Activated naive CD4-positive, alpha-beta T cell treated with anti-CD3 and anti-CD28 coated beads for 36 hours (primary cell): ENCODE results near the gene VILL. TPM values are rescaled to one million over a fixed set of nuclear protein-coding genes. Genes with fewer than 3 reads are reported as not detected.

Experiments used
- CTCF ChIA-PET: fragments of 350-600 bp; sonication (Branson Sonifier 250); formaldehyde crosslinking; loops from one replicate; lab custom pipeline; 2021; ENCODE audit warnings: antibody characterized with exemption; lab: Charles Lee
- DNase-seq: peaks from one replicate; pipeline ENCODE4 v3.0.0-alpha.2; 2020
- H3K27ac Mint-ChIP-seq: one replicate; pipeline ENCODE4 v1.8.0; 2021; ENCODE audit warnings: mild to moderate bottlenecking, mixed read lengths
- H3K27me3 Mint-ChIP-seq: one replicate; pipeline ENCODE4 v1.8.0; 2021; ENCODE audit warnings: low read depth, mixed read lengths
- H3K36me3 Mint-ChIP-seq: one replicate; pipeline ENCODE4 v1.8.0; 2021; ENCODE audit warnings: low read depth, mixed read lengths
- H3K4me1 Mint-ChIP-seq: one replicate; pipeline ENCODE4 v1.8.0; 2021; ENCODE audit warnings: low read depth, mixed read lengths
- H3K4me3 Mint-ChIP-seq: one replicate; pipeline ENCODE4 v1.8.0; 2021; ENCODE audit warnings: mild to moderate bottlenecking, moderate library complexity, mixed read lengths
- H3K9me3 Mint-ChIP-seq: one replicate; pipeline ENCODE4 v1.8.0; 2021; ENCODE audit warnings: mixed read lengths
- intact Hi-C: fragments of 100-400 bp; cut with micrococcal nuclease; formaldehyde crosslinking; loops from one replicate; pipeline ENCODE4 v1.15.1; 2023
- total RNA-seq, 2 experiments: library from RNA; stranded (reverse); gene quantifications; one replicate each; pipeline ENCODE4 v1.2.3, GENCODE V29; 2021

VILL gene
- total RNA-seq, 2 experiments from 2014 or later: 13.7 to 14.2 TPM

DNA sequence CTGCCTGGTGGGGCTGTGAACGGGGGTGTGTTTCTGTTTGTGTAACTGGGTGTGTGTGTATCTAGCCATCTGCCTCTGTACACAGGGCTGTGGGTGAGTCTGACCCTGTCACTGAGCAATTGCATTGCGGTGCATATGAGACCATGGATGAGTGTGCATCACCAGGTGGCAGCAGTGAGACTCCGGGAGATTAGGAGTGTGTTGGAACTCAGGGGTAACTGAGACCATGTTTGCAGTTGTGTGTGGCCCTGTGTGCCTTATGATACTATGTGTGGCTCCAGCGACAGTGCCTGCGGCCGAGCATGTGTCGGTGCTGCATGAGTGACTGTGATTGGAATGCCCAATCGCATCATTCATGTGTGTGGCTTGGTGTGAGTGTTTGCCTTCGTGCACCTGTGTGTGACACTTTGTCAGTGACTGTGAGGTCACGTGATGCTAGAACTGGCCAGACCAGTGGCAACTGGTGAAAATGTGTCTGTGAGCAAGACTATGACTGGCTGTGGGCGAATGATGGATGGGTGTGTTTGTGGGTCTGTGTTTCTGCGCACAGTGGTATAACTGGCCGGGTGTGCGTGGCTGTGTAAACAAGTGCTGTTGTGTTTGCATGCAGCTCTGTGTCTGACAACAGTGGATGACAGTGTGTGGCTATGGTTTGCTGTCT is 14.0 kb downstream of the VILL start:
- peaks cover 11% of the 10 kb centered on the region for H3K4me1 Mint-ChIP-seq
- H3K27ac Mint-ChIP-seq: peak overlapping the region; percentile 63
- intact Hi-C loops: loop anchor here (1.0 kb wide), 1 partner anchor 36 kb away; no protein-coding TSS in a partner anchor
- CTCF ChIA-PET: interaction anchor here (0.6 to 4.0 kb wide), 9 partner anchors 8 to 478 kb away, joined by 3 to 35 read pairs (median 4); no protein-coding TSS in a partner anchor
- peaks cover 12% of the 10 kb centered on the region for H3K36me3 Mint-ChIP-seq
- no peak overlapping the region for H3K4me3 Mint-ChIP-seq
- H3K9me3 Mint-ChIP-seq: no peaks in the 10 kb centered on the region
- no peaks in the 10 kb centered on the region for H3K27me3 Mint-ChIP-seq
- peak; percentile 74 for DNase-seq

DNA sequence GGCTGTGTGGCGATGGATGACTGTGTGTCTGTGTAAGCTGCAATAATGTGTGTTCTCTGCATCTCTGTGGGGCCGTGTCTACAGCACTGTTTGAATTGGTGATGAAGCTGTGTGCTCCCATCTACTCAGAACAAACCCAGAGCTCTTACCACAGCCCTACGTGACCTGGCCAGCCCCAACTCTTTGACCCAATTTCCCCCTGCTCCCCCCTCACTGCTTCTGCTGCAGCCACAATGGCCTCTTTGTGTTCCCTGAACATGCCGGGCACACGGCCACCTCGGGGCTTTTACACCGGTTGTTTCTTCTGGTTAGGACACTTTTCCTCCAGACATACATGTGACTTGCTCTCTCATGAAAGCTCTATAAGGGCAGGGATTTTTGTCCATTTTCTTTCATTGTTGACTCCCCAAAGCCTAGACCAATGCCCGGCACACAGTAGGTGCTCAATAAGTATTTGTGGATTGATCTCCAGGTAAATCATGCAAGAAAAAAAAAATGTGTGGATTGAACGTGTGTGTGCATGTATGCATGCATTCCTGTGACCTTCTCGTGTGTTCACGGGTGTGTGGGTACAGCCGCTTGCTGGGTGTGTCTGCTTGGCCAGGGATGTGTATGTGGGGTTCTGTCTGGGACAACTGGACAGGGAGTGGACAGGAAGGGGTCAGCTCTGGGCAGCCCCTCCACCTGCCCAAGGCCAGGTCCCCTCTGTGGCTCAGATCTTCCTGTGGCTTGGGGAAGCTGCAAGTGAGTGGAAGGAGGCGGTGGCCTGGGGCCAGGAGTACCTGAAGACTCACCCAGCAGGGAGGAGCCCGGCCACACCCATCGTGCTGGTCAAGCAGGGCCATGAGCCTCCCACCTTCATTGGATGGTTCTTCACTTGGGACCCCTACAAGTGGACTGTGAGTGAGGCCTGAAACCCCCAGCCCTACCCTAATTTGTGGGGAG is 14.8 kb downstream of the VILL start:
- H3K27ac Mint-ChIP-seq: no peak overlapping the region
- no peaks in the 10 kb centered on the region for H3K27me3 Mint-ChIP-seq
- no peaks in the 10 kb centered on the region for H3K9me3 Mint-ChIP-seq
- no peak for DNase-seq
- peaks cover 7% of the 10 kb centered on the region for H3K36me3 Mint-ChIP-seq
- H3K4me1 Mint-ChIP-seq: peaks cover 11% of the 10 kb centered on the region
- CTCF ChIA-PET: interaction anchor here (0.7 to 2.8 kb wide), 4 partner anchors 8 to 478 kb away, joined by 3 to 23 read pairs (median 5); no protein-coding TSS in a partner anchor
- intact Hi-C loops: no loop called here
- H3K4me3 Mint-ChIP-seq: no peak overlapping the region

GRCh38 chr3:38006031-38006430 is 15.4 kb downstream of the VILL start:
- DNase-seq: no peak
- Mint-ChIP-seq H3K36me3 (peaks cover 7% of the 10 kb centered on the region), H3K4me3 (no peak overlapping the region), H3K4me1 (peaks cover 11% of the 10 kb centered on the region), H3K27ac (no peak overlapping the region), H3K27me3 (no peaks in the 10 kb centered on the region), H3K9me3 (no peaks in the 10 kb centered on the region)
- intact Hi-C loops: no loop called here
- CTCF ChIA-PET: interaction anchor here (1.5 kb wide), 1 partner anchor 32 kb away, joined by 7 read pairs; no protein-coding TSS in a partner anchor

DNA sequence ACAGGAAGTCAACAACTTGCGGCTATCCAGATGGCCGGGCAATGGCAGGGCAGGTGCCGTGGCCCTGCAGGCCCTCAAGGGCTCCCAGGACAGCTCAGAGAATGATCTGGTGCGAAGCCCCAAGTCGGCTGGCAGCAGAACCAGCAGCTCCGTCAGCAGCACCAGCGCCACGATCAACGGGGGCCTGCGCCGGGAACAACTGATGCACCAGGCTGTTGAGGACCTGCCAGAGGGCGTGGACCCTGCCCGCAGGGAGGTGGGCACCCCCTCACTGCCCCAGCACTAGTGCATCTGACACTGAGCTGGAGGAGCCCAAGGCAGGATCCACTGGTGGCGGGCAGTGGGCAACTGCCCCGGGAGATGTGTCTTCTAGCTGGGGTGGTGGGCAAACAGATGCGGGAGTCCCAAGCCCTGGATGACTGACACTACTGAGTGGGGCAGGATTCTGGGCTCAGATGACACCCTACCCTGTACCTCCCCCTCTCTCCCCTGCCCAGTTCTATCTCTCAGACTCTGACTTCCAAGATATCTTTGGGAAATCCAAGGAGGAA is 15.9 kb downstream of the VILL start:
- Mint-ChIP-seq H3K36me3 (peaks cover 7% of the 10 kb centered on the region), H3K4me1 (peaks cover 11% of the 10 kb centered on the region), H3K4me3 (no peak overlapping the region), H3K9me3 (no peaks in the 10 kb centered on the region), H3K27me3 (no peaks in the 10 kb centered on the region), H3K27ac (no peak overlapping the region)
- no peak for DNase-seq
- CTCF ChIA-PET: no interaction called here
- intact Hi-C loops: no loop called here

DNA sequence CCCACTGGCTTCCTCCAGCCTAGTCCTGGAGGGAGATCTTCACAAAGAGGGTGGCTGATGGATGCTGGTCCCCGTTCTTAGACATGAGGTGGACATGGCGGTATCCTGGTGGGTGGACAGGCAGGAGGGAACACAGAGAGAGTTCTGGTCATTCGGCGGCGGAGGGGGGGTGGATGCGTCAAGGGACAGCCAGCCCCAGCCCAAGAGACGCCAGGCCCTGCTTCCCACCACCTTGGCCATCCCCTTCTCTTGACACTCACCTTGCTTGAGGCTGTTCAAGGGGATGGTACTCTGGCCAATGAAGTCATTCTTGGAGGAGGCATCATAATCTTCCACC is 17.1 kb downstream of the VILL start:
- H3K36me3 Mint-ChIP-seq: peaks cover 4% of the 10 kb centered on the region
- CTCF ChIA-PET: no interaction called here
- DNase-seq: no peak
- peaks cover 11% of the 10 kb centered on the region for H3K4me1 Mint-ChIP-seq
- no peak overlapping the region for H3K27ac Mint-ChIP-seq
- intact Hi-C loops: no loop called here
- no peaks in the 10 kb centered on the region for H3K27me3 Mint-ChIP-seq
- H3K4me3 Mint-ChIP-seq: no peak overlapping the region
- no peaks in the 10 kb centered on the region for H3K9me3 Mint-ChIP-seq

DNA sequence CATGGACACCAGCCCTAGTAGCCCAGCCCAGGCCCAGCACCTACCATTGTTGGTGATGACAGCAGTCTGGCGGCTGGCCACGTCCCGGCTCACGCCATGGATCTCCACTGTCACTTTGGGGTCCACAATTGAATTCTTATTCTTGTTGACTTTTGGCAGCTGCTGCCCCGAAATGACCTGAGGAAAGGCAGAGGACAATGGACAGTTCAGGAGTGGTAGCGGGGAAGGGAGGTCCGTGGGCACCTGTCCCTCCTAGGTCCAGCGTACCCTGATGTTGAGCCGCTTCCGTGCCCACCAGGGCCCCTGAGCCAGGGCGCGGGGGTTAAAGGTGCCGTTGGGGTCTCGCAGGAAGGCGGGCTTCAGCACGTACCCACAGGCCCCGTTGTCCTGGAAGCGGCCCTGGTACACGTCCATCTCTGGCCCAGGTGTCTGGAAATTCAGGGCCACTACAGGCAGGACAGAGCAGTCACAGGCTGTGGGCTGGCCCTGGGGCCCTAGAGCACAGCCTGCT is 17.7 kb downstream of the VILL start:
- H3K4me1 Mint-ChIP-seq: peaks cover 7% of the 10 kb centered on the region
- H3K36me3 Mint-ChIP-seq: peaks cover 2% of the 10 kb centered on the region
- CTCF ChIA-PET: interaction anchor here (1.2 kb wide), 1 partner anchor 12 kb away, joined by 3 read pairs; no protein-coding TSS in a partner anchor
- H3K9me3 Mint-ChIP-seq: no peaks in the 10 kb centered on the region
- no peaks in the 10 kb centered on the region for H3K27me3 Mint-ChIP-seq
- no peak overlapping the region for H3K4me3 Mint-ChIP-seq
- no peak for DNase-seq
- no peak overlapping the region for H3K27ac Mint-ChIP-seq
- intact Hi-C loops: no loop called here

- H3K36me3 Mint-ChIP-seq: peaks cover 2% of the 10 kb centered on the region
- no peak for DNase-seq
- intact Hi-C loops: no loop called here
- H3K27ac Mint-ChIP-seq: peak overlapping the region; percentile 24
- CTCF ChIA-PET: interaction anchor here (1.0 to 1.2 kb wide), 2 partner anchors 11 to 27 kb away, joined by 3 read pairs; no protein-coding TSS in a partner anchor
- no peaks in the 10 kb centered on the region for H3K27me3 Mint-ChIP-seq
- H3K4me1 Mint-ChIP-seq: peaks cover 5% of the 10 kb centered on the region
- H3K9me3 Mint-ChIP-seq: no peaks in the 10 kb centered on the region
- H3K4me3 Mint-ChIP-seq: no peak overlapping the region
These were observed 18.5 kb downstream of the VILL start for GRCh38 chr3:38008971-38009580.

DNA sequence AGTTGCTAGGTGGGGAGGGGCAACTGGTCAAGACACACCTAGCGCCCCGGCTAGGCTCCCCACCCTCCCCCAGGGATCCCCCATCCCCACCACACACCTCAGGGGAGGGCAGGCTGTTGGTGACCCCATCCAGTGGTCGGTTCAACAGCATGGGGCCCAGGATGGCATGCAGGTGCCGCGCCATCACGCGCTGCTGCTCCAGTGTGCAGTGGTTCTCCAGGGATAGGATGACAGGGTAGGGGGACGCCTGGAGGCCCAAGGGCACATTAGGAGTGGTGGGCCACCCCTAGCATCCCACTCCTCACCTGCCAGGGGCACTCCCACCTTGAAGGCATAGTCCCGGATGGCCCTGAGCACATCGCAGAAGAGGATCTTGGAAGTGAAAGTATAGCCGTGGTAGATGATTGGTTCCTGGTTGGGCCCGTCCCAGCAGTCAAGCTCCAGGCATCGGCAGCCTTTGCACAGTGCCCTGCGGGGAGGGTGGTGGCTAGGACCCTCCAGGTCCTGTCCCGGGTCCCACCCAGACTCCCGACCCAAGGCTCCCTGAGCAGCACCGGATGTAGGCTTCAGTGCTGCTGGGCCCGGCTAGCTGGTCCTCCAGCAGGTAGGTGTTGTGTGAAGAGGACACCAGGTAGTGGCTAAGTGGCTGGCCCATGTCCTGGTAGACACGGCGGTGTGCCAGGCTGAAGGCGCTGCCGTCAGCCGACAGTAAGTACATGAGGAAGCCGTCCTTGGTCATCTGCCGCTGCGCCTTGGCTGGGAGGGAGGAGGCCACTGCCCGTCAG is 19.4 kb downstream of the VILL start:
- H3K27me3 Mint-ChIP-seq: no peaks in the 10 kb centered on the region
- H3K4me1 Mint-ChIP-seq: no peaks in the 10 kb centered on the region
- no peaks in the 10 kb centered on the region for H3K9me3 Mint-ChIP-seq
- no peak overlapping the region for H3K4me3 Mint-ChIP-seq
- H3K36me3 Mint-ChIP-seq: peaks cover 1% of the 10 kb centered on the region
- H3K27ac Mint-ChIP-seq: no peak overlapping the region
- CTCF ChIA-PET: interaction anchor here (1.0 kb wide), 1 partner anchor 28 kb away, joined by 3 read pairs; no protein-coding TSS in a partner anchor
- DNase-seq: no peak
- intact Hi-C loops: no loop called here

DNA sequence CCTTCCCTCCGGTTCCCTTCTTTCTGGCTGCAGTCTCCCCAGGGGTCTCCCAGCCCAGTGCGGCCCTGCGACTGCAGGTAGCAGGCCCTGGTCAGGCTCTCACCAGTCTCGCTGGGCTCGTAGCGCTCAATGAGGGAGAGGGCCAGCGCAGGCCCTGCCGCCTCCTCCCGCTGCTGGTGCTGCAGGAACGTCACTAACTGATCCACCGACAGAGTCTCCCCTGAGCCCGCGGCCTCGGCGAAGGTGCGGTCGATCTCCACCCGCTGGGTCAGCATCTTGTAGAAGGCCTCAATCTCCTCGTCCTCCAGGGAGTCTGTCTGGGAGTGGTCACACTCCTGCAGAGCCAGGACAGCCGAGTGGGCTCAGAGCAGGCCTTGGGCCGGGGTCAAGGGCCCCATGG is 20.5 kb downstream of the VILL start:
- no peaks in the 10 kb centered on the region for H3K4me1 Mint-ChIP-seq
- CTCF ChIA-PET: no interaction called here
- H3K4me3 Mint-ChIP-seq: no peak overlapping the region
- intact Hi-C loops: no loop called here
- DNase-seq: no peak
- H3K27ac Mint-ChIP-seq: no peak overlapping the region
- H3K9me3 Mint-ChIP-seq: no peaks in the 10 kb centered on the region
- no peaks in the 10 kb centered on the region for H3K27me3 Mint-ChIP-seq
- peaks cover 6% of the 10 kb centered on the region for H3K36me3 Mint-ChIP-seq

- intact Hi-C loops: no loop called here
- Mint-ChIP-seq H3K27ac (no peak overlapping the region), H3K36me3 (peaks cover 17% of the 10 kb centered on the region), H3K4me1 (no peaks in the 10 kb centered on the region), H3K9me3 (peaks cover 6% of the 10 kb centered on the region), H3K4me3 (no peak overlapping the region), H3K27me3 (no peaks in the 10 kb centered on the region)
- no peak for DNase-seq
- CTCF ChIA-PET: no interaction called here
These were observed 24.9 kb downstream of the VILL start for GRCh38 chr3:38015485-38015884.

DNA sequence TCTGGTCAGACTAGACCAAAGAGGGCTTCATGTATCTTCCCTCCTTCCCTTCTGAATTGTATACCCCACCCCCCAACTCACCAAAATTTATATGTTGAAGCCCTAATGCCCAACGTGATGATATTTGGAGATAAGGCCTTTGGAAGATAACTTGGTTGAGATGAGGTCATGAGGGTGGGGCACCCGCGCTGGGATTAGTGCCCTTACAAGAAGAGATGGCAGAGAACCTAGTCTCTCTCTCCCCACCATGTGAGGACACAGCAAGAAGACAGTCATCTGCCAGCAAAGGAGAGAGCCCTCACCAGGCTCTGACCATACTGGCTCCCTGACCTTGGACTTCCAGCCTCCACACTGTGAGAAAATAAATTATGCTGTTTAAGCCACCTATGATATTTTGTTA is 25.4 kb downstream of the VILL start:
- no peak for DNase-seq
- Mint-ChIP-seq H3K4me3 (no peak overlapping the region), H3K27me3 (no peaks in the 10 kb centered on the region), H3K4me1 (no peaks in the 10 kb centered on the region), H3K27ac (no peak overlapping the region), H3K9me3 (peaks cover 6% of the 10 kb centered on the region), H3K36me3 (peaks cover 17% of the 10 kb centered on the region)
- CTCF ChIA-PET: no interaction called here
- intact Hi-C loops: no loop called here
